Activated naive CD8-positive, alpha-beta T cell (primary cell): Measurements from ENCODE around the gene STX3.
"Not testable (repeated sequence)": the region's sequence is repeated elsewhere in the genome, so short reads cannot be mapped to it uniquely, and the experiment has no call there.

ENCODE experiments used
- H3K27ac Mint-ChIP-seq: one replicate; pipeline ENCODE4 v1.8.0; 2021; ENCODE audit warnings: mixed read lengths
- H3K27me3 Mint-ChIP-seq: one replicate; pipeline ENCODE4 v1.8.0; 2021; ENCODE audit warnings: mixed read lengths
- H3K36me3 Mint-ChIP-seq: one replicate; pipeline ENCODE4 v1.8.0; 2021; ENCODE audit warnings: mixed read lengths
- H3K4me1 Mint-ChIP-seq: one replicate; pipeline ENCODE4 v1.8.0; 2021; ENCODE audit warnings: low read depth, mixed read lengths
- H3K4me3 Mint-ChIP-seq: one replicate; pipeline ENCODE4 v1.8.0; 2021; ENCODE audit warnings: mild to moderate bottlenecking, mixed read lengths
- H3K9me3 Mint-ChIP-seq: one replicate; pipeline ENCODE4 v1.8.0; 2021; ENCODE audit warnings: low read depth, mixed read lengths

The STX3 gene

GRCh38 chr11:59769828-59770227 lies 14.7 kb downstream of the STX3 start:
- Mint-ChIP-seq H3K36me3 (peaks cover 2% of the 10 kb centered on the region), H3K27me3 (no peaks in the 10 kb centered on the region), H3K4me1 (peaks cover 24% of the 10 kb centered on the region), H3K4me3 (no peak overlapping the region), H3K27ac (no peak overlapping the region), H3K9me3 (no peaks in the 10 kb centered on the region)

GRCh38 chr11:59770319-59770718 lies 15.1 kb downstream of the STX3 start:
- H3K27ac Mint-ChIP-seq, result no peak overlapping the region
- H3K4me1 Mint-ChIP-seq, result peaks cover 22% of the 10 kb centered on the region
- H3K4me3 Mint-ChIP-seq, result no peak overlapping the region
- H3K36me3 Mint-ChIP-seq, result peaks cover 2% of the 10 kb centered on the region
- no peaks in the 10 kb centered on the region for H3K9me3 Mint-ChIP-seq
- no peaks in the 10 kb centered on the region for H3K27me3 Mint-ChIP-seq

GRCh38 chr11:59770869-59771268 lies 15.7 kb downstream of the STX3 start:
- Mint-ChIP-seq H3K9me3 (no peaks in the 10 kb centered on the region), H3K27ac (no peak overlapping the region), H3K4me3 (no peak overlapping the region), H3K4me1 (peaks cover 24% of the 10 kb centered on the region), H3K36me3 (peaks cover 6% of the 10 kb centered on the region), H3K27me3 (no peaks in the 10 kb centered on the region)

- Mint-ChIP-seq H3K36me3 (peaks cover 10% of the 10 kb centered on the region), H3K27ac (no peak overlapping the region), H3K27me3 (no peaks in the 10 kb centered on the region), H3K4me1 (peaks cover 28% of the 10 kb centered on the region), H3K4me3 (no peak overlapping the region), H3K9me3 (no peaks in the 10 kb centered on the region)
These were observed 16.4 kb downstream of the STX3 start for GRCh38 chr11:59771605-59772004.

- Mint-ChIP-seq H3K36me3 (peaks cover 15% of the 10 kb centered on the region), H3K4me3 (no peak overlapping the region), H3K27me3 (no peaks in the 10 kb centered on the region), H3K4me1 (peaks cover 31% of the 10 kb centered on the region), H3K9me3 (no peaks in the 10 kb centered on the region), H3K27ac (no peak overlapping the region)
These were observed 17.9 kb downstream of the STX3 start for GRCh38 chr11:59773083-59773440.

- Mint-ChIP-seq H3K4me1 (peaks cover 29% of the 10 kb centered on the region), H3K9me3 (no peaks in the 10 kb centered on the region), H3K27me3 (no peaks in the 10 kb centered on the region)
These were observed 21.3 kb downstream of the STX3 start for GRCh38 chr11:59776210-59777066.

GRCh38 chr11:59777104-59777503 lies 21.9 kb downstream of the STX3 start:
- Mint-ChIP-seq H3K27ac (no peak overlapping the region), H3K4me3 (no peak overlapping the region), H3K36me3 (peaks cover 23% of the 10 kb centered on the region), H3K27me3 (no peaks in the 10 kb centered on the region), H3K4me1 (peaks cover 23% of the 10 kb centered on the region), H3K9me3 (no peaks in the 10 kb centered on the region)

More at GRCh38 chr11:59776210-59777066, 21.3 kb downstream of the STX3 start:
- peaks cover 19% of the 10 kb centered on the region for H3K36me3 Mint-ChIP-seq
- H3K27ac Mint-ChIP-seq, result no peak overlapping the region
- H3K4me3 Mint-ChIP-seq, result no peak overlapping the region

GRCh38 chr11:59778122-59778521 lies 22.9 kb downstream of the STX3 start:
- H3K9me3 Mint-ChIP-seq, result no peaks in the 10 kb centered on the region
- no peaks in the 10 kb centered on the region for H3K27me3 Mint-ChIP-seq
- H3K27ac Mint-ChIP-seq, result no peak overlapping the region
- H3K4me1 Mint-ChIP-seq, result peaks cover 12% of the 10 kb centered on the region
- H3K36me3 Mint-ChIP-seq, result peaks cover 26% of the 10 kb centered on the region
- H3K4me3 Mint-ChIP-seq, result no peak overlapping the region

GRCh38 chr11:59779487-59779886 lies 24.3 kb downstream of the STX3 start:
- Mint-ChIP-seq H3K9me3 (no peaks in the 10 kb centered on the region), H3K4me1 (peaks cover 9% of the 10 kb centered on the region), H3K27me3 (no peaks in the 10 kb centered on the region), H3K4me3 (no peak overlapping the region), H3K36me3 (peaks cover 24% of the 10 kb centered on the region), H3K27ac (no peak overlapping the region)

- Mint-ChIP-seq H3K4me3 (no peak overlapping the region), H3K27ac (no peak overlapping the region), H3K27me3 (no peaks in the 10 kb centered on the region), H3K9me3 (no peaks in the 10 kb centered on the region), H3K36me3 (peaks cover 14% of the 10 kb centered on the region), H3K4me1 (no peaks in the 10 kb centered on the region)
These were observed 26.9 kb downstream of the STX3 start for GRCh38 chr11:59782080-59782479.

GRCh38 chr11:59783632-59784090 lies 28.5 kb downstream of the STX3 start:
- Mint-ChIP-seq H3K36me3 (peaks cover 18% of the 10 kb centered on the region), H3K9me3 (no peaks in the 10 kb centered on the region), H3K4me1 (no peaks in the 10 kb centered on the region), H3K27ac (no peak overlapping the region), H3K4me3 (no peak overlapping the region), H3K27me3 (no peaks in the 10 kb centered on the region)

- H3K36me3 Mint-ChIP-seq, result peaks cover 18% of the 10 kb centered on the region
- H3K27me3 Mint-ChIP-seq, H3K4me1 Mint-ChIP-seq, H3K4me3 Mint-ChIP-seq, H3K9me3 Mint-ChIP-seq, H3K27ac Mint-ChIP-seq: not testable (repeated sequence)
These were observed 29.3 kb downstream of the STX3 start for GRCh38 chr11:59784441-59784840.

- no peaks in the 10 kb centered on the region for H3K27me3 Mint-ChIP-seq
- no peak overlapping the region for H3K27ac Mint-ChIP-seq
- H3K4me1 Mint-ChIP-seq, result no peaks in the 10 kb centered on the region
- no peak overlapping the region for H3K4me3 Mint-ChIP-seq
- H3K9me3 Mint-ChIP-seq, result no peaks in the 10 kb centered on the region
- peaks cover 21% of the 10 kb centered on the region for H3K36me3 Mint-ChIP-seq
These were observed 30.6 kb downstream of the STX3 start for GRCh38 chr11:59785818-59786217.

GRCh38 chr11:59787255-59787588 lies 32.0 kb downstream of the STX3 start:
- H3K27me3 Mint-ChIP-seq, result no peaks in the 10 kb centered on the region
- H3K4me3 Mint-ChIP-seq, result no peak overlapping the region
- H3K27ac Mint-ChIP-seq, result no peak overlapping the region
- no peaks in the 10 kb centered on the region for H3K9me3 Mint-ChIP-seq
- H3K4me1 Mint-ChIP-seq, result no peaks in the 10 kb centered on the region
- peaks cover 19% of the 10 kb centered on the region for H3K36me3 Mint-ChIP-seq

- H3K36me3 Mint-ChIP-seq, result peaks cover 23% of the 10 kb centered on the region
- no peaks in the 10 kb centered on the region for H3K4me1 Mint-ChIP-seq
- H3K9me3 Mint-ChIP-seq, result no peaks in the 10 kb centered on the region
- no peaks in the 10 kb centered on the region for H3K27me3 Mint-ChIP-seq
- H3K4me3 Mint-ChIP-seq, result no peak overlapping the region
- no peak overlapping the region for H3K27ac Mint-ChIP-seq
These were observed 32.6 kb downstream of the STX3 start for GRCh38 chr11:59787816-59788215.

- H3K27me3 Mint-ChIP-seq, result no peaks in the 10 kb centered on the region
- H3K4me1 Mint-ChIP-seq, result no peaks in the 10 kb centered on the region
- no peaks in the 10 kb centered on the region for H3K9me3 Mint-ChIP-seq
- peaks cover 28% of the 10 kb centered on the region for H3K36me3 Mint-ChIP-seq
- no peak overlapping the region for H3K27ac Mint-ChIP-seq
- no peak overlapping the region for H3K4me3 Mint-ChIP-seq
These were observed 36.5 kb downstream of the STX3 start for GRCh38 chr11:59791639-59792038.
